OCI-LY3 (cell line): Measurements from ENCODE around the gene LYPD6.

ENCODE experiments used
- CTCF ChIP-seq: fragments of 200-600, 300-600 bp; sonication (generic); IDR thresholded peaks from 2 replicates; pipeline ENCODE4 v1.5.1; 2014; ENCODE audit warnings: antibody characterized with exemption, low read length, low read depth
- EZH2phosphoT487 ChIP-seq: fragments of 200-600 bp; shearing (Covaris generic); IDR thresholded peaks from 2 replicates; pipeline ENCODE4 v1.6.1; 2018; ENCODE audit warnings: antibody characterized with exemption, mixed run types, low read depth

- no peak for TF ChIP-seq CTCF
- no peak for TF ChIP-seq EZH2phosphoT487
These were observed 15.7 kb upstream of the LYPD6 start for GRCh38 chr2:149314687-149315086.
